C4-2B (cell line): ENCODE results near the gene AHRR.

ENCODE experiments used
- H3K27ac ChIP-seq: fragments of 450-650 bp; 2 replicates; pipeline ENCODE4 v1.5.1; 2017
- ZFX ChIP-seq: fragments of 450-650 bp; IDR thresholded peaks from 2 replicates; pipeline ENCODE4 v1.6.1; 2017
- TF ChIP-seq, protein P1 (sequence below): fragments of 450-650 bp; conservative IDR thresholded peaks from 2 replicates; pipeline ENCODE4 v1.5.1; 2017; ENCODE audit warnings: mild to moderate bottlenecking

The AHRR gene

DNA sequence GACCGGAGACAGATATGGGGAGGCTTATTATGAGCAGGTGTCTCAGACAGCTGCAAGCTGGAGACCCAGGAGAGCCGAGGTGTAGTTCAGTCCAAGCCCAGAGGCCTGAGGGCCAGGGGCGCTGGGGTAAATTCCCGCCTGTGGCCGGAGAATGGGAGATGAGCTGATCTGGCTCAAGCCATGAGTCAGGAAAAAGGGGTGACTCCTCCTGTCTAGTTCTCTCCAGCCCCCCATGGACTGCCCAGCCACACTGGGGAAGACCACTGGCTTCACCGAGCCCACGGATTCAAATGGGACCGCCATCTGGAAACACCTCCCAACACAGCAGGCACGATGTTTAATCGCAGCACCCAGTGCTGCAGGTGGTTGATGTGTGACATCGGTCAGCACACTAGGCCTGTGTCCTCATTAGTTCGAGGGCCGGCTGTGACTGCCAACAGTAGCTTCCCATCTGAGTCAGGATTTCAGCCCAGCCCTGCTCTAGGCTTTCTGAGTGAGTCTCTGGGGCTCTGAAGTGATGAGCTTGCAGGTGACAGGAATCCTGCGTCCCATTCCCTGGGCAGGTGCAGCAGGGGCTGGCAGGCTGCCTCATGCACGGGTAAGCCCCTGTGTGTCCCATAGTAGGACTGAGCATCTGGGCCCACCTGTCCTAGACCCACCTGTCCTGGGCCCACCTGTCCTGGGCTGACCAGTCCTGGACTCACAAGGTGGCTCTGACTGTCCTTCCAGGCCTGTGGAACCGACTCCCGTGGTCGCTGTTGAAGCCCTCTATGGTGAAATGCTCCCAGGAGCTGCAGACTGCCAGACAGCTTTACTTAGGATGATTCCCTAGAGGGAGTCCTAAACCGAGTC lies 49.7 kb downstream of the AHRR start:
- H3K27ac ChIP-seq: no peak overlapping the region
- no peak for TF ChIP-seq ZFX
- TF ChIP-seq, protein P1, sequence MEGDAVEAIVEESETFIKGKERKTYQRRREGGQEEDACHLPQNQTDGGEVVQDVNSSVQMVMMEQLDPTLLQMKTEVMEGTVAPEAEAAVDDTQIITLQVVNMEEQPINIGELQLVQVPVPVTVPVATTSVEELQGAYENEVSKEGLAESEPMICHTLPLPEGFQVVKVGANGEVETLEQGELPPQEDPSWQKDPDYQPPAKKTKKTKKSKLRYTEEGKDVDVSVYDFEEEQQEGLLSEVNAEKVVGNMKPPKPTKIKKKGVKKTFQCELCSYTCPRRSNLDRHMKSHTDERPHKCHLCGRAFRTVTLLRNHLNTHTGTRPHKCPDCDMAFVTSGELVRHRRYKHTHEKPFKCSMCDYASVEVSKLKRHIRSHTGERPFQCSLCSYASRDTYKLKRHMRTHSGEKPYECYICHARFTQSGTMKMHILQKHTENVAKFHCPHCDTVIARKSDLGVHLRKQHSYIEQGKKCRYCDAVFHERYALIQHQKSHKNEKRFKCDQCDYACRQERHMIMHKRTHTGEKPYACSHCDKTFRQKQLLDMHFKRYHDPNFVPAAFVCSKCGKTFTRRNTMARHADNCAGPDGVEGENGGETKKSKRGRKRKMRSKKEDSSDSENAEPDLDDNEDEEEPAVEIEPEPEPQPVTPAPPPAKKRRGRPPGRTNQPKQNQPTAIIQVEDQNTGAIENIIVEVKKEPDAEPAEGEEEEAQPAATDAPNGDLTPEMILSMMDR: no peak

DNA sequence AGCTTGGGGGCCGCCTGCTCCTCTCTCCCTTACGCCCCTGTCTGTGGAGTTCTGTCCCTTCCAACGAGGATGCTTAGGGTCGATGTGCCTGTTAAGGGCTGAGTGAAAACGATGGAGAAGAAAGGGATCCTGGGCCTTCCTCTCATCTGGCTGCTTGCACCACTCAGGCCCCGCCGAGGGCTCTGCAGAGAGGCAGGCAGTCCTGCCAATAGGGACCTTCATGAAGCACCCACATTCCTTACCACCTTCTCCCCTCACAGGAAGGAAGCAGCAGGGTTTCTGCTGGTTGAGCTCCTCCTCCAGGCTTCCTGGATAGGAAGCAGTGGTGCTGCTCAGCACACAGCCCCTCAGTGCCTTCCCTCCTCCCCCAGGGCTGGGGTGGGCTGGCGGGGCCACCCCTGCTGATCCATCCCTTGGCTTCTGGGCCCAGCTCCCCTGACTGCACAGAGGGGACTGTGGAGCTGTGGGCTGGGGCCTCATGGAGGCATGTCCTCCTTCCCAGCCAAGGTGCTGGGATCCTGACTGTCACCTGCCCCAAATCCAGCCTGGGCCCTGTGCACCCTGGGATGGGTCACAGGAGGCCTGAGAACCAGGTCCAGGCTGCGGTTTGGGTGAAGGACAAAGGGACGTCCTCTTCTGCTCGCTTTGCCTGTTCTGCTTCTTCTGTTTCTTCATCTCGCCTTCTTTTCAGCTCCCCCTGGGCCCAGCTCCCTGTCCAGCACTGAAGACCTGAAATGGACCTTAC lies 50.5 kb downstream of the AHRR start:
- no peak for TF ChIP-seq ZFX
- TF ChIP-seq, protein P1: no peak
- H3K27ac ChIP-seq: no peak overlapping the region

DNA sequence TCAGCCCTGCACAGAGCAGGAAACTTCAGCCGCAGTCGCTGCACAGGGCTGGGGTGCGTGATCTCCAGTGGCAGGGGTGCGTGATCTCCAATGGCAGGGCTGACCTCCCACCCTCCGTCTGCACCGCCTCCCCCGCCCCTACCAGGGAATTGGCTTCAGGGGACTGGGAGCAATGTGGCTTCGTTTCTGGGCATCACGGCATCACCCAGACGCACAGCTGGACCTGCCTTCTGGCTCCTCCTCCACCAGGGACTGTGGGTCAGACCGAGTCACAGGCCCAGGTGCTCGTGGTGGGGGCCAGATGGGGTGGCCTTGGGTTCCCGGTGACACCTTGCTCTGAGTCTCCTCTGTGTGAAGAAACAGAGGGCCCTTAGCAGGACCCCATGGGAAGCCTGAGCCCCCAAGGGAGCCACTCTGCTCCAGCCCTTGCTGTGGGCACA lies 51.1 kb downstream of the AHRR start:
- no peak overlapping the region for H3K27ac ChIP-seq
- TF ChIP-seq, protein P1: no peak
- TF ChIP-seq ZFX: no peak

DNA sequence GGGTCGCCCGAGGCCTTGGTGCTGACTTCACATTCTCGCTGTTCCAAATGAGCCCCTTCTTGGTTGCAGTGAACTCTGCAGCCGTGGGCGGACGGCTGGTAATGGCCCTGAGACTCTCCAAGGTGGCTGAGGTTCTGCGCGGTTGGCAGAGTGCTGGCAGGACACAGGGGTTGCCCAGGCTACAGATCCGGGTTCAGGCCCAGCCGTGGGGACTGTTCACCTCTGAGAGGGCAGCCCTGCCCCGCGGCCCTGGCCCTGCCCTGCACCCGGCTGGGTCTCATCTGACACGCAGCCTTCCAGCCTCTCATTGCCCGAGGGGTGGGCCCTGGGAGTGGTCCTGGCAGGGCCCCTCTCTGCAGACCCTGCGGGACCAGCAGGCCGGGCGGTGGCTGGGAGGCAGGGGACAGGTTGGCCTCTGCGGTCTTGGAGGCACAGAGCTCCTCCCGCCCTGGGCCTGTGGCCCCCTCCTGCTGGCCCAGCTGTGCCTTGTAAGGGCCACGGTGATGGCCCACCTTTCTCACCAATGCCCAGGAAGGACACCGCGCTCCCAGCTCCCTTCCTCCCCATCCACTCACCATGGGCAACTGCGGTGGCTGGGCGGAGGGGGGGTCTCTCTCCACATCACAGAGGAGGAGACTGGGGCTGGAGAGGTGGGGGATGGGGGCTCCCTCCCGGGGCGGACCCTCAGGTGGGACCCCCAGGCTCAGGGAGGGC lies 51.6 kb downstream of the AHRR start:
- no peak overlapping the region; the same call in 1 of the 2 replicates for H3K27ac ChIP-seq

DNA sequence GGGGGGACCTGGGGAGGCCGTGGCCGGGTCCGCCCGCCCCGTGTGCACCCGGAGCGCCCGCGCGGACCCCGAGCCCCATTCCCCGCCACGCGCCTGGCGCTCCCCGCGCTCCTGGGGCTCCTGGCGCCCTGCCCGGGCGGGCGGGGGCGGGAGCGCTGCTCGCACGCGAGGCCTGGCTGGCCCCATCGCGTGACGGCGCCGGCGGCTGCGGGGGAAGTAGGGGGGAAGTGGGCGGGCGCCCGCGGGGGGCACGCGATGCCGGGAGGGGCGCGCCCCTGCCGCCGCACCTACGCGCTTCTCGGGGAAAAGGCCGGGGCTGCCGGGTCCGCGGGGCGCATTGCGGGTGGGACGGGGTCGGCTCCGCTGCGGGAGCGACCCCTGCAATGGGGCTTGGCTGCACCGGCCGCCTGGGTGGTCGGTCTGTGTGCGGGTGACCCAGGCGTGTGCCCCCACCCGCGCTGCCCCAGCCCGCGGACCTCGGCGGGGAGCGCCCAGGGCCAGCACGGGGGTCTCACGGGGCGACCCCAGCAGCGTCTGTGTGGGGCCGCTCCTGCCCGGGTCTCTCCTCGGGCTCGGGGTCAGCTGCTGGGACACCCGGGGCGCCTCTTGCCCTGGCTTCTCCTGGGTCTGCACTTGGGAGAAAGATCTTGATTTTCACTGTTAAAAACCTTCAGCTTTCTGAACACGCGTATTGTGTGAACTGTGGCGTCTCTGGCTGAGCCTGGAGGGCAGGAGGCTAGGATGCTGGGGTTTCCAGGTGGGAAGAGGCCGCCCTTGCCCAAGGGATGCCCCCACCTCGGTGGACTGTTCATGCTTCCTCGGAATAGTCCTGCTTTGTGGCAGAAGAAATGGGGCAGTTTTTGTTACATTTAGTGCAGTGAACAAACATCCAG lies 52.4 kb downstream of the AHRR start:
- TF ChIP-seq, protein P1: no peak
- no peak for TF ChIP-seq ZFX

More for the DNA sequence above, 51.6 kb downstream of the AHRR start:
- TF ChIP-seq, protein P1: no peak
- TF ChIP-seq ZFX: no peak

DNA sequence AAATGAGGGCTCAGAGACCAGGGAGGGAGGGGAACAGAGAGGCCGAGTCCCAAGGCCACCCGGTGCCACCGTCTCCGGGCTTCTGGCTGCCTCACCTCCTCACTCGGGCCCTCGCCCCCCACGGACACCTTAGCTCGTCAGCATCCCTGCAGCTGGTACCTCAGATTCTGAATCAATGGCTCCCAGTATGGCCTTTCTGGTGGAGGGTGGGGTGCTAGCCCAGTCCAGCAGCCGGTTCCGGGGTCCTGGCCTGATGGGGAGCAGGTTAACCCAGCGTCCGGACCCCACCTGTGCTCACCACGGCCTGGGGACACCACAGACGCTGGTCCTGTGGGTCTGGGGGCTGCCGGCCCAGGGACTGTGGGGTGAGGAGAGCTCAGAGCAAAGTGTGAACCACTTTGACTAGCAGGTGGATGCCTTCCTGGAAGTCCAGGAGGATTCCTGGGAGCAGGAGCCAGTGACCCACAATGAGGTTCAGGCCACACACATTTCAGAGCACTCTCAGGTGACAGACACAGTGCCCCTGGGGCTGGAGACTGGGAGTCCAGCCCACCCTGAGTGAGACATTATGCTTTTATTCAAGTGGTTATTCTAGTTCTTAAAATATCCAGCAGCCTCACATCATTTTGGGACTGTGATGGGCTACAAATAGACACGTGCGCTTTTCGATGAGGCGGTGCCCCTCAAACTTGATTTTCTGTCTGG lies 53.3 kb downstream of the AHRR start:
- TF ChIP-seq, protein P1: no peak
- no peak for TF ChIP-seq ZFX
- H3K27ac ChIP-seq: no peak overlapping the region

More for the DNA sequence above, 52.4 kb downstream of the AHRR start:
- no peak overlapping the region; the same call in 1 of the 2 replicates for H3K27ac ChIP-seq
